Ovary (tissue), 3 donors: Measurements from ENCODE around the gene PDXDC1.

ENCODE experiments used
- CTCF ChIP-seq, 3 donors: fragments of 450-650 bp in 2 of 3; fragments of 200-600 bp in 1 of 3; IDR thresholded peaks; one replicate each; pipeline versions ENCODE4 v1.5.1 to v1.8.0; 2016 to 2022; ENCODE audit warnings: antibody characterized with exemption in 3 of 3, mild to moderate bottlenecking in 1 of 3
- EP300 ChIP-seq: sonication (generic); formaldehyde crosslinking; IDR thresholded peaks from one replicate; pipeline ENCODE4 v1.6.1; 2017; ENCODE audit warnings: antibody characterized with exemption
- POLR2A ChIP-seq: fragments of 450-650 bp; IDR thresholded peaks from one replicate; pipeline ENCODE4 v1.6.1; 2017; ENCODE audit warnings: antibody characterized with exemption, mild to moderate bottlenecking, moderate library complexity
- donor health status: DM: no; HTN: no; CAD: no.

GRCh38 chr16:15034266-15035162 lies 59.7 kb downstream of the PDXDC1 start:
- no peak for TF ChIP-seq POLR2A
- TF ChIP-seq CTCF (IDR thresholded peaks at IDR 0.05): no peak
- TF ChIP-seq EP300: no peak
